T-helper 1 cell (primary cell): Measurements from ENCODE around the gene CAMKK1.
"Not testable (repeated sequence)": the region's sequence is repeated elsewhere in the genome, so short reads cannot be mapped to it uniquely, and the experiment has no call there.

ENCODE experiments used
- DNase-seq, 5 donors: peaks; one replicate each; pipeline ENCODE4 v3.0.0-alpha.2; 2012 to 2020

CAMKK1 gene

GRCh38 chr17:3844556-3844955 is 48.3 kb downstream of the CAMKK1 start:
- DNase-seq, result not testable (repeated sequence)

- DNase-seq, result peak in 3 of 5 donors; percentile 35 to 54 (median 41)
These were observed 48.8 kb downstream of the CAMKK1 start for GRCh38 chr17:3843935-3844516.

DNA sequence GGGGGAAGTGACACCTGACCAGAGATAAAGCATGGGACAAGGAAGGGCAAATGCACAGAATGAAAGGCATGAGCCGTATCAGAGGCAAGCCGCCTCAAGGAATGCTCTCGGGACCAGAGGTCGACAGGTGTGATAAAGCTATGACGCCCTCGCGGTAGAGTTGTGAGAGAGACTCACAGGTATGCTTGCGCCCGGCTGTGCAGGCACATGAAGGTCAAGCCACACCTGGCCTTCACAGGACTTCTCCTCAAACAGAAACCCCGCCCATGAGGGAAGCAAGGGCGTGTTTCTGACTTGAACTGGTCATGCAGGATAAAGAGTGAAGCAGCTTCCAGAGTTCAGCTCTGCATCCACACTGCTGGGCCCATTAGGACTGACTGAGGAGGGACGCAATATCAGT is 54.6 kb downstream of the CAMKK1 start:
- DNase-seq, result no peak

- no peak for DNase-seq
These were observed 56.3 kb downstream of the CAMKK1 start for GRCh38 chr17:3836551-3836950.

- DNase-seq, result no peak
These were observed 57.2 kb downstream of the CAMKK1 start for GRCh38 chr17:3835410-3836229.

DNA sequence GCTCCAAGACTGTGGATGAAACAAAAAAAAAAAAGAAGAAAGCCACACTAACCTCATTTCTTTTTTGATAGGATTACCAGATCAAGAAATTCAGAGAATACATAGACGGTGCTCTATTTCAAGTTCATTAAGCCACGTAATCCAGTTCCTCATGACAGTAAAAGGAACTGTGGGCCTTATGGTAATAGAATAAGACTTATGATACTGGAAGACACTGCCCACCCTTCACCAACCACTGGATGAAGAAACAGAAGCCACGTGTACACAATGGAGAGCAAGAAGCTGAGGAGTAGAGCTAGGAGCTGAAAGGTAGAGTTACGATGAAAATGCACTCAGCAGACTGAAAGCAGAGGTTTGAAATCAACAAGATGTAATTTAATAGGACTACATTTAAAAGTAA is 58.0 kb downstream of the CAMKK1 start:
- no peak for DNase-seq

DNA sequence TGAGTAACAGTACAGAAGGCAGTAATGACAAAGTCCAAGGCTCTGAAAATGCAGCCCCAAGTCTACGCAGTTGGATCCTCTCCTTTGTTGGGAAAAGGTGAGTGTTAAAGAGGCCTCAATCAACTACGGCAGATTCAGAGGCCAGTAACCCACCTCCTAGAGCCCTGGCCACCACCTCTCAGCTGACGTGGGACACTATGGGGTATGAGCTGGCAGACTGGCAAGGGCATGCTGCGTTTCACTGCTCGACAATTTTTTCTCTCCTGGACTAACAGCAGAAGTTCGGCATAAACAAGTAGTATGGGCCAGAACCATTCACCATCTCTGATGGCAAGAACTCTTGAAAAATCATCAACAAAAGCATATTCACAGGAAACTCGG is 64.0 kb downstream of the CAMKK1 start:
- DNase-seq, result no peak

DNA sequence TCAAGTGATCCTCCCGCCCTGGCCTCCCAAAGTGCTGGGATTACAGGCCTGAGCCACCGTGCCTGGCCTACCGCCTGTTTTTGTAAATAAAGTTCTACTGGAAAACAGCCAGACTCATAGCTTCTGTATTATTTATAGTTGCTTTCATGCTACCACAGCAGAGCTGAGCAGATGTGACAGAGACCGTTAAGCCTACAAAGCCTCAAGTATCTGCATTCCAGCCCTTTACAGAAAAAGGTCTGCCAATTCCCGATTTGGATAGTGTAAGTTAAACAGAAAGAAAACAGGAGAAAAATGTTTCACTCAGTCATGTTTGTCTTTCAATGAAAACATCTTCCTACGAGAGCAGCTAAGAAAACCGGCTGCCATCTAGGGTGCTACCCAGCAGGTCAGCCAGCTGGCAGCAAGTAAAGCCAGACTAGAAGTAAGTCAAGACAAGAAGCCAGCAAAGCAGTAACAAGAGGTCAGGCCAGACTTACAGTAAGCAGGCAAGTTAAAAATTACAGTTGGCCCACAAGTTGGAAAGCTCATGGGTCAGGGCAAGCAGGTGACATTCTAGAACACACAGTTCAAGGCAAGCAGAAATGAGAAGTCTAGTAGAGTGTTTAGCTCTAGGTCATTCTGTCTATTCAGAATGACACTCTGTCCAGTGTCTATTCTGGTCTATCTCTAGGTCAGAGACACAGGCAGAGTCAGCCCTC is 64.6 kb downstream of the CAMKK1 start:
- DNase-seq, result no peak

- DNase-seq, result peak; percentile 26 to 72 (median 62)
These were observed 65.6 kb downstream of the CAMKK1 start for GRCh38 chr17:3827124-3827773.

DNA sequence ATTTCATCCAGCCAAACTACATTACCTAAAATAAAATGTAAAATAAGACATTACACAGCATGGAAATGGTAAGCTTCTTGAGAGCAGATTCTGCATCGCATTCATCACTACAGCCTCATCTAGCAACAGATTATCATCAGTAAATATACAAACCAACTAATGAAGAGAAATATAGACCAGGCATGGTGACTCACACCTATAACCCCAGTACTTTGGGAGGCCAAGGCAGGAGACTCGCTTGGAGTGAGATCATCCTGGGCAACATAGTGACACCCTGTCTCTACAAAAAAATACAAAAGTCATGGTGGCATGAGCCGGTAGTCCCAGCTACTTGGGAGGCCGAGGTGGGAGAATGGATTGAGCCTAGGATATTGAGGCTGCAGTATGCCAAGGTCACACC is 66.7 kb downstream of the CAMKK1 start:
- DNase-seq, result no peak

DNA sequence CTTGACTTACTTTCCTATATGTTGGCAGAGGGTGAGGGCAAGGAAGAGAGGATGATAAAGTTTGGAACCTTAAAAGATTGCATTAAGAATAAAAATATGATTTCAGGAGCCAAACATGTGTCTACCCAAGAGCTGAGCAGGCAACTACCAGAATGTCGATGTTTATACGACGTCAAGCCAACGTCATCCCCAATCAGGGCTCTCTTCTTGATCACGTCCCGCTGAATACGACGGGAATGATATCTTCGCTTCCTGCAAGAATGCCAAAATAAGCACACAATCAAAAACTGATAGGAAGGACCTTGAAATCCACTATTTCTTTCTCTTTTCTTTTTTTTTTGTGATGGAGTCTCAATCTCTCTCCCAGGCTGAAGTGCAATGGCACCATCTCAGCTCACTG is 71.8 kb downstream of the CAMKK1 start:
- DNase-seq, result no peak

DNA sequence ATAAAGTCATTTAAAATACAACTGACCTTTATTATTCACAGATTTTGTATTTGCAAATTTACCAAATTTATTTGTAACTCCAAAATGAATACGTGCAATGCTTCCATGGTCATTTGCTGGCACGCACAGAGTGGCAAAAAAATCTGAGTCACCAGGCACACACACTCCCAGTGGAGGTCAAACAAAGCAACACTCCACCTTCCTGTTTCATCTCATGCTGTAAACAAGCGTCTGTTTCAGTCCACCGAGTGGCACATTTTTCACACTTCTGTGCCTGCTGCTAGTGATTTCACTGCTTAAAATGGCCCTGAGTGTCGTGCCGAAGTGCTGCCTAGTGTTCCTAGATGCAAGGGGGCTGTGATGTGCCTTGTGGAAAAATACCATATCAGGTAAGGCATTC is 74.1 kb downstream of the CAMKK1 start:
- DNase-seq, result no peak

- no peak for DNase-seq
These were observed 74.8 kb downstream of the CAMKK1 start for GRCh38 chr17:3817851-3818605.

- DNase-seq, result no peak
These were observed 76.9 kb downstream of the CAMKK1 start for GRCh38 chr17:3815925-3816324.

GRCh38 chr17:3815122-3815521 is 77.7 kb downstream of the CAMKK1 start:
- no peak for DNase-seq

GRCh38 chr17:3814361-3814760 is 78.5 kb downstream of the CAMKK1 start:
- DNase-seq, result no peak

- DNase-seq, result no peak
These were observed 79.7 kb downstream of the CAMKK1 start for GRCh38 chr17:3813171-3813570.

DNA sequence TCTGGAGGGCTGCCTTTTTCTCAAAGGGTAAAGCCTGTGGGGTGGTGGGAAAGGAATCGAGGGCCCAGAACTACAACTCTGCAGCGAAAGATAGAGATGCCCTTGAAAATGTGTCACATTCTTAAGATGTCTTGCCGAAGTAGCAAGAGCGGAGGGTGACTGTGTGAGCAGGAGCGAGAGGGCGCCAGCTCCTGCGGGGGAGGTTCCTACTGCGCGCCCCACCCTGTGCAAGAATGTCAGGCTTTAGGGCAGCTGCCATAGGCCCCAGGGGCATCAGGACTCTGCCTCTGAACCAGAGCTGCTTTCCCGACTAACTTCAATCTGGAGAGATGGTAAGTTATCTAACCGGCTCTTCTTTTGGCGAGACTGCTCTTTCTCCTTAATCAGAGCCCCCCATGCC is 80.1 kb downstream of the CAMKK1 start:
- no peak for DNase-seq

DNA sequence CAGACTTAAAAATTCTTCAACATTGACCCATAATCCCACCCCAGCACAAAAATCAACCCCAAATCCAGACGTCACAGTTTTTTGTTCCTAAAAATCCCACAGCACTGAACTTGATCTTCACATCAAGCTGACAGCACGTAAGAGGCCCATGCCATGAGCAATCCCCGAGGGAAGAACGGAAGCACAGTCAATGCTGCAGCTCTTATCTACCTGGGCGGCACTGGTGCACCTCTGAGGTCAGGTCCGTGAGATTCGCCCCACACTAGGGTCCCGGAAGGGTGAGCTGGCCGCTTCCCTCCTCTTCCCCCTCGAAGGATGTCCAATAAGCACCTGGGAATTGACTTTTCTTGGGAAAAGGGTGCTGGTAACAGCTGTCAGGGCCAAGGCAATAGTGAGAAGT is 80.6 kb downstream of the CAMKK1 start:
- no peak for DNase-seq
